GM18499 (cell line): ENCODE data around the gene LAMB4.

Source experiments
- ATAC-seq: cut with Tn5 transposase; IDR thresholded peaks from one replicate; pipeline ENCODE4 v1.9.1; 2021; ENCODE audit warnings: moderate number of reproducible peaks; ENCODE audit not compliant: insufficient read depth, unreplicated experiment

The LAMB4 gene

DNA sequence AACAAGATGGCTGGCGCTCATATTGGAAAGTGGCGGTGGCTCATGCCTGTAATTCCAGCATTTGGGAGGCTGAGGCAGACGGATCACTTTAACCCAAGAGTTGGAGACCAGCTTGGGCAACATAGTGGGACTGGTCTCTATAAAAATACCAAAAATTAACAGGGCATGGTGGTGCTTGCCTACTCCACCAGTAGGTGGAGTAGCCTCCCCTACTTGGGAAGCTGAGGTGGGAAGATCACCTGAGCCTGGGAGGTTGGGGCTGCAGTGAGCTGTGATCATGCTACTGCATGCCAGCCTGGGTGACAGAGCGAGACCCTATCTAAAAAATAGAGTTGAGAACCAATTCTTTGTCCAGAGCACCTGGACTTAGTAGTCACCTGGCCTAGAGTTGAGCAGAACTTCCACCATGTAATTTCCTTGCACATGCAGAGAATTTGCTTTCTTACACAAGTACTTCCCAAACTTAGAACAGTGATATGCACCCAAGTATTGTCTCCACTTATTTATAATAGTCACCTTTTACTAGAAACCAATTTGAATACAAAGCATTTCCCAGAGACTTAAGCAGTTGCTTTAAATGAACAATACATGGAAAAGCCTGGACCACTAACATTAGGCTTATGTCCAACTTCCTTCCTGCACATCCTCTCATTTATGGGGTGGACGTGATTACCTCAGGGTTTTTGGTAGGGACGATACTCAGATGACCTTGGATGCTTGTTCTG lies 15.9 kb downstream of the LAMB4 start:
- ATAC-seq, result no peak

DNA sequence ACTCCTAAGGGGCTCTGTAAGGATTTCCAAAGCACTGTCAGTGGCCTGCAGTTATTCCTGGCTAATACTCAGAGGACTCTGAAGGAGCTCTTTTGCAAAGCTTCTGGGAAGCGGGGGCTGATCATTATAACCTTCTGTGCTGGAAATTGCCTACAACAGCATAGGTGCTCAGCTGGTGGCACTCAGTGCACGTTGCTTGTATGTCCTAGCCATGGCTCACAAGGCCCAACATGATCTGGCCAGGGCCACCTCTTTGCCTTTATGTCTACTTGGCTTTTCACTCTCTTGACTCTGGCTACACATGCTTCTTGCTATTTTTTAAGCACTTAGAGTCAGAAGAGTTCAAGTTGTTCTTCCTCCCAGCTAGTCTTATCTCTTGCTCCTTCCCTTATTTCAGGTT lies 17.5 kb downstream of the LAMB4 start:
- ATAC-seq, result no peak

DNA sequence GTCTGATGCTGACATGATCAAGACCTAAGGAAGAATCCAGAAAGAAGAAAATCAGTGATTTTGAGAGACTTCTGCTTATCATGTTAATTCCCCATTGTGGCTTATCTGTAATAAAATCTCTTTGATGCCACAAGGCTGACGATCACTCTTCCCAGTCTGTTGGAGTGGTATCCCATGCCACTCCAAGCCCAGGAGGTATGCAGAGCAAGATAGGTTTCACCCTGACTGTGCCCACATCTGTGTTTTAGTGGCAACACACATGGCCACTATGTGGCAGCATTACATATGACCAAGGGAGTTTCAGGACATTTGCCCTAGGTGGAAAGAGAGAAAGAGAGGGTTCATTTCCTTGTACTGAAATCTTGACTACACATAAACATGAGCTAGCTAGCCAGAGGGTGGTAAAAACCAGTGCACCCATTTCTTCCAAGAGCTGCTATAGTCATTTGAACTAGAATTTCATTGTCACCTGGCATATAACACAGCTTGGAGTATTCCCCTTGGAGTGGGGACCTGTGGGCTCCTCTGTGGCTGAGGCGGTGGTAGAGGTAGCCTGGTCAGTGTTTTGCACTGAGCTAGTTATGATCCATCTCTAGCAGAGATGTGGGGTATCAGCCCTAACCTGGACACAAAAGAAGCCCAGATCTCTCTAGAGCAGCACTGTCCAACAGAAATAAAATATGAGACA lies 20.8 kb downstream of the LAMB4 start:
- ATAC-seq, result no peak

GRCh38 chr7:108108131-108108530 lies 22.0 kb downstream of the LAMB4 start:
- no peak for ATAC-seq

DNA sequence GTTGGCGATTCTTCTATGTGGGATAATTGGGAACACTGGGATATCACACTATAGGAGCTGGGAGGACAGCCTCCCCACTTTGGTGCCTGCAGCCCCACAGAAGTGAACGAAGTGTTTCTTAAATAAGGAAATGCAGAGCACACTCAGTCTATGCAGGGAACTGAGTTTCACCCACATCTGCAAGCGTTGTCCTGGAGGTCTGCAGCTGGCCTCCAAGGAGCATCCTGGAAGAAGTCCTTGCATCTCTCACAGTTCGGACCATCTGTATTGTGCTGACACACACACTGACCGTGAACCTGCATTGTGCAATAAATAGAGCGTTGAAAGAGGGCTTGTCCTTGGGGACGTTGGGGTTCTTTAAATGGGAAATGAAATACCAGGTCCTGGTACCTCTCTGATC lies 25.8 kb downstream of the LAMB4 start:
- no peak for ATAC-seq

GRCh38 chr7:108103558-108104298 lies 26.4 kb downstream of the LAMB4 start:
- ATAC-seq, result no peak

DNA sequence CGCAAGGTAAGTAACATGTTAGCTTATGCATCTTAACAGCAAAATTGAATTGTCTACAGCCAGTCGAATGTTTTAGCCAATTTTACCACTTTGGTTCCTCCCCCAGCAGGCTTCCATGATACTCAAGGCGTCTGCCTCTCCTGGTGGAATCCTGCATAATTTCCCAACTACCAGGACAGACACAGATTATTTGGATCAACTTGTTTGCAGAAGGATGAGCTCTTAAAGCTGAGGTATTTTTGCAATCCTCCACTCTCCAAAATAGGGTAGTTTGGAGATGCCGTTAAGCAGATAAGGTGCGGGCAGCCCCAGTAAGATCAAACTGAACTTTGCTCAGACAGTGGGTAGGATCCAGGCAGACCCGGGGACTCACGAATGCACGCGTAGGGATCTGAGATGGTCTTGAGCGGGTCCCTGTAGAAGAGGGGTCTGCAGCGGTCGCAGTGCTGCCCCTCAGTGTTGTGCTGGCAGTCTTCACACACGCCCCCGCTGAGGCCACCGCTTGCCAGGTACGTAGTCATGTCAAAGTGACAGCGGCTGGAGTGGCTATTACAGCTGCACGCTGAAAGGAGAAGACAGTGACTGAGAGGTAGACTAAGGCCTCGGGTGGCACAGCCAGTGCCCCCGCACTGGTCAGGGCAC lies 27.4 kb downstream of the LAMB4 start:
- ATAC-seq, result no peak

DNA sequence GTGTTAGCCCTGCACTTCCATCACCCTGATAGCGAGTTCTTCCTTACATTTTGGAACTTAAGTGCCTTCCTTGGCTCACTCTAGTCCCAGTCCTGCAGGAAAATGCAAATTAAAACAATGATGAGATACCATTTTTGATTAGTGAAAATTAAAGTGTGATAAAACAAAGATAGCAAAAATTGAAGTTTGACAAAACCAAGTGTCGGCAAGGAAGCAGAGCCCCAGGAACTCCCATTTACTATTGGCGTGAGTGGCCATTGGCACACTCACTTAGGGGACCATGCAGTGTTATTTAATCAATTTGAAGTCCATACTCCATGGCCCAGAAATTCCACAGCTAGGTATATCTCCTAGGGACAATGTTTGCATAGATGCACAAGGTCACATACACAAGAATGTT lies 28.4 kb downstream of the LAMB4 start:
- ATAC-seq, result no peak

GRCh38 chr7:108099713-108100112 lies 30.4 kb downstream of the LAMB4 start:
- no peak for ATAC-seq

DNA sequence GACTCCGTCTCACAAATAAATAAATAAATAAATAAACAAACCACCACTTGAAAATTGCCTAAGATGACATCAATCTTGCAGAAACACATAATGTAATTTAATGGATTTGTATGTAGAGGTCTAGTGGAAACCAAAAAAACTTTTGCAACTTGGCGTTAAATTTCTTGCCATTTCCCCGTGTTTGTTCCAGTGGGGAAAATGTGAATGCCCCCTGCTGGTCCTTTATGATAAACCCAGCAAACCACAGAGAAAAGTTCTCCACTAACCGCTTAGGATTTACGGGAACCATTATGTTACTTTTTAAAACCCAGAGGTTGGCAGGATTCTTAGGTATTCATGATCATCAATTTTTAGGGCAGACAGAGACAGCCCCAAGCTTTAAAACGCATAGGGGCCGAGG lies 32.5 kb downstream of the LAMB4 start:
- no peak for ATAC-seq

DNA sequence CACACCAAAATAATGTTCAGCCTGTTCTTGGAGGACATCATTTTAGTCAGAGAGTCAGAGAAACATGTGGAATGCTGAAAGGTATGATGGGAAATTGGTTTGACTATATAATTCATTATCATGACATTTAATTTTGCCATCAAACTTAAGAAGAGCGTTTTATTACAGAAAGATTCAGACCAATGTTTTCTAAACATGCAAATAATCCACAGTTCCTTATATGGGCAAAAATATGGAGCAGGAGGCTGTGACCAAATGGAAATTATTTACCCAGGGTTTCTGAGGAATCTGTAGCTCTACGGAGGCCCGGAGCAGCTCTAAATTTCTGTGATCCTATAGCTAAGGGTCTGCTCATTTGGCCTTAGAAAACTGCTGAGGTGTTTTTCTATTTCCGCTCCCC lies 33.2 kb downstream of the LAMB4 start:
- ATAC-seq, result no peak

- ATAC-seq, result no peak
These were observed 35.0 kb downstream of the LAMB4 start for GRCh38 chr7:108094933-108095710.

GRCh38 chr7:108094346-108094745 lies 35.8 kb downstream of the LAMB4 start:
- no peak for ATAC-seq

DNA sequence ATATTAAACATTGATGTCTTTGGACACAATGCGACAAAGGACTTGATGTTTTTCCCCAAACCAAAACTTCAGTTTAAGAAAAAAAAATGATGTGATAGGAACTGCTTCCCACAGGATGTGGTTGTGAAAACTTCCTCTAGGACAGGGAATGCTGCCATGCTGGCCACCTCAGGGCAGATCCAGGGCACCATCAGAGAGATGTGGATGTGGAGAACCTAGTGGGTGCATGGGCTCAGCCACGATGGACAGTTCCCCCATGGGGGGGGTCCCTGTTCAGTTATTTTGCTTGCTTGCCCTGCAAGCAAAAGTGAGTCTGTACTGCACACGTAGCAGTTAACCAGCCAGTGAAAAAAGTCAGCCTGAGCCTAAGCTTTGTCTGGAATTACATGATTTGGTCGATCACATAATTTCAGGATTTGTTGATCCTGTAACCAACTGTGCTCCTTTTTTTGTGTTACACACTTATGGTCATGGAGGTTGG lies 36.3 kb downstream of the LAMB4 start:
- no peak for ATAC-seq

DNA sequence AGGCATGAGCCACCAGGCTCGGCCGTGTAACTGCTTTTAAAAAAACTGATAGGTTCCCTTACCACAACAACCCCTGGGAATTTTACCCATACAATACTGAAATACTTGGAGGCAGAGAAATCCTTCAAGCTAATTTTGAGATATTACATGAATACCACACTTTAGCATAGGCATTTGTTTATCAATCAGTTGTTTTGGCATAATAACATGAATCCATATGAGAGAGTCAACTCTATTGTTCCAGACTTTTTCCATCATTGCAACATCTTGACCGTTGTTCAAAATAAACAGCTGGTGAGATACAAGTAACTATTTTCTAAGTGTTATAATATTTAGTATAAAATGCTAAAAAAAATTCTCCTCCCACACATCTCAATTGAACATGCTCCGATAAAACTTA lies 36.8 kb downstream of the LAMB4 start:
- ATAC-seq, result no peak

GRCh38 chr7:108091461-108091831 lies 38.7 kb downstream of the LAMB4 start:
- ATAC-seq, result no peak

- no peak for ATAC-seq
These were observed 39.2 kb downstream of the LAMB4 start for GRCh38 chr7:108090791-108091460.

DNA sequence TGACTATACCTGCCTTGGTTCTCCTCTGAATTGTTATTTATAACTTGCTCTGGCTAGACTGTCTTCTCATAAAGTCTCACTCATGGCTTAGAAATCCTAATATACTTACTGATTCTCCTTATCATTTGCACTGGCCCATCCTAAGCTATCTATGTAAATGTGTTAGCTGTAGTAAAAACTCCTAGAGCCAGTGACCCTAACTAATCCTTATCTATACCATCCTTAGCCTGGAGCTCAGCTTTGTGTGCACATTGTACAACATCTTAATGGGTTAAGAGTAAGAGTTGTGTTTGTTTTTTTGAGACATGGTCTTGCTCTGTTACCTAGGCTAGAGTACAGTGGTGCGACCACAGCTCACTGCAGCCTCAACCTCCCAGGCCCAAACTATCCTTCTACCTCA lies 40.8 kb downstream of the LAMB4 start:
- no peak for ATAC-seq

GRCh38 chr7:108088729-108089128 lies 41.4 kb downstream of the LAMB4 start:
- no peak for ATAC-seq

- ATAC-seq, result no peak
These were observed 42.4 kb downstream of the LAMB4 start for GRCh38 chr7:108087778-108088177.
